Raji (cell line): ENCODE results near the gene SERPINB4.

Experiments used
- POLR2A ChIP-seq: IDR thresholded peaks from 2 replicates; pipeline ENCODE4 v1.6.1; 2011; ENCODE audit warnings: low read depth, low read length, control low read depth; ENCODE audit not compliant: insufficient read depth

The SERPINB4 gene

GRCh38 chr18:63637703-63638102 is 6.4 kb downstream of the SERPINB4 start:
- no peak for TF ChIP-seq POLR2A

- no peak for TF ChIP-seq POLR2A
Measured at GRCh38 chr18:63627819-63628218, 16.2 kb downstream of the SERPINB4 start.

GRCh38 chr18:63626431-63626830 is 17.6 kb downstream of the SERPINB4 start:
- TF ChIP-seq POLR2A, result no peak

GRCh38 chr18:63624863-63625262 is 19.2 kb downstream of the SERPINB4 start:
- TF ChIP-seq POLR2A, result no peak

GRCh38 chr18:63619661-63620060 is 24.4 kb downstream of the SERPINB4 start:
- TF ChIP-seq POLR2A, result no peak

GRCh38 chr18:63617915-63618234 is 26.2 kb downstream of the SERPINB4 start:
- TF ChIP-seq POLR2A, result no peak

GRCh38 chr18:63617049-63617914 is 26.8 kb downstream of the SERPINB4 start:
- TF ChIP-seq POLR2A, result no peak

- TF ChIP-seq POLR2A, result no peak
Measured at GRCh38 chr18:63613420-63613819, 30.6 kb downstream of the SERPINB4 start.

- TF ChIP-seq POLR2A, result no peak
Measured at GRCh38 chr18:63606526-63606925, 37.5 kb downstream of the SERPINB4 start.

GRCh38 chr18:63604791-63605567 is 39.1 kb downstream of the SERPINB4 start:
- no peak for TF ChIP-seq POLR2A

- TF ChIP-seq POLR2A, result no peak
Measured at GRCh38 chr18:63603772-63604171, 40.3 kb downstream of the SERPINB4 start.

GRCh38 chr18:63603355-63603754 is 40.7 kb downstream of the SERPINB4 start:
- no peak for TF ChIP-seq POLR2A

GRCh38 chr18:63596964-63597363 is 47.1 kb downstream of the SERPINB4 start:
- TF ChIP-seq POLR2A, result no peak

GRCh38 chr18:63592471-63592870 is 51.6 kb downstream of the SERPINB4 start:
- no peak for TF ChIP-seq POLR2A

- no peak for TF ChIP-seq POLR2A
Measured at GRCh38 chr18:63591725-63592124, 52.3 kb downstream of the SERPINB4 start.
